Endothelial cell (in vitro differentiated cells): ENCODE results near the gene GADD45G. TPM values are rescaled to one million over a fixed set of nuclear protein-coding genes. Genes with fewer than 3 reads are reported as not detected.
A peak's percentile ranks its signal among the peaks of the same experiment; 100 is the strongest.

Experiments
- DNase-seq: peaks from one replicate; pipeline ENCODE4 v3.0.0; 2021; ENCODE audit warnings: low spot score
- H3K27ac Mint-ChIP-seq: one replicate; pipeline ENCODE4 v1.8.0; 2021; ENCODE audit warnings: mixed read lengths, inconsistent platforms; ENCODE audit not compliant: unreplicated experiment
- H3K27me3 Mint-ChIP-seq: one replicate; pipeline ENCODE4 v1.8.0; 2021; ENCODE audit warnings: mild to moderate bottlenecking, moderate library complexity, mixed read lengths, inconsistent platforms; ENCODE audit not compliant: unreplicated experiment
- H3K36me3 Mint-ChIP-seq: one replicate; pipeline ENCODE4 v1.8.0; 2021; ENCODE audit warnings: mild to moderate bottlenecking, low read depth, mixed read lengths, inconsistent platforms; ENCODE audit not compliant: unreplicated experiment
- H3K4me1 Mint-ChIP-seq: one replicate; pipeline ENCODE4 v1.8.0; 2021; ENCODE audit warnings: mild to moderate bottlenecking, mixed read lengths, inconsistent platforms; ENCODE audit not compliant: unreplicated experiment
- H3K4me3 Mint-ChIP-seq: one replicate; pipeline ENCODE4 v1.8.0; 2021; ENCODE audit warnings: mild to moderate bottlenecking, mixed read lengths, inconsistent platforms; ENCODE audit not compliant: unreplicated experiment
- H3K9me3 Mint-ChIP-seq: one replicate; pipeline ENCODE4 v1.8.0; 2021; ENCODE audit warnings: mixed read lengths, inconsistent platforms; ENCODE audit not compliant: unreplicated experiment
- total RNA-seq: library from RNA; stranded (reverse); fragmentation: NEBNext Ultra II Directional; extraction: Animal tissue kit (Norgen Biotek cat#: 25700); gene quantifications from one replicate; pipeline ENCODE4 v1.2.1, GENCODE V29; 2021; ENCODE audit not compliant: unreplicated experiment
- TF ChIP-seq, protein P1 (sequence below): fragments of 200-600 bp; sonication (generic); IDR thresholded peaks from one replicate; pipeline ENCODE4 v1.5.0; 2021; ENCODE audit warnings: antibody characterized with exemption; ENCODE audit not compliant: unreplicated experiment

GADD45G gene
- total RNA-seq, 1 donor from 2014 or later, result 6.2 TPM

DNA sequence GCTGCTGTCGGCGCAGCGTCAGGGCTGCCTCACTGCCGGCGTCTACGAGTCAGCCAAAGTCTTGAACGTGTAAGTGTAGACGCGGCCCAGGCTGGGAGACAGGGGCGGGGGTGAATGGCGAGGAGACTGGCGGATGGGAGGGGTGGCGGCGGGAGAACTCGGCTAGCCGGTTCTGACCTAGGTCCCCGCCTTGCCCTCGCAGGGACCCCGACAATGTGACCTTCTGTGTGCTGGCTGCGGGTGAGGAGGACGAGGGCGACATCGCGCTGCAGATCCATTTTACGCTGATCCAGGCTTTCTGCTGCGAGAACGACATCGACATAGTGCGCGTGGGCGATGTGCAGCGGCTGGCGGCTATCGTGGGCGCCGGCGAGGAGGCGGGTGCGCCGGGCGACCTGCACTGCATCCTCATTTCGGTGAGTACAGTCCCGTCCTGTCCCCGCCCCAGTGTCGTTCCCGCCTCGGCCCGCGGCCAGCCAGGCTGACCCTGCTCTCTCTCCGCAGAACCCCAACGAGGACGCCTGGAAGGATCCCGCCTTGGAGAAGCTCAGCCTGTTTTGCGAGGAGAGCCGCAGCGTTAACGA lies 745 bp downstream of the GADD45G start:
- H3K4me1 Mint-ChIP-seq, result peaks cover 17% of the 10 kb centered on the region
- no peaks in the 10 kb centered on the region for H3K36me3 Mint-ChIP-seq
- peaks cover 5% of the 10 kb centered on the region for H3K27me3 Mint-ChIP-seq
- peak overlapping the region; percentile 88 for H3K4me3 Mint-ChIP-seq
- TF ChIP-seq, protein P1, sequence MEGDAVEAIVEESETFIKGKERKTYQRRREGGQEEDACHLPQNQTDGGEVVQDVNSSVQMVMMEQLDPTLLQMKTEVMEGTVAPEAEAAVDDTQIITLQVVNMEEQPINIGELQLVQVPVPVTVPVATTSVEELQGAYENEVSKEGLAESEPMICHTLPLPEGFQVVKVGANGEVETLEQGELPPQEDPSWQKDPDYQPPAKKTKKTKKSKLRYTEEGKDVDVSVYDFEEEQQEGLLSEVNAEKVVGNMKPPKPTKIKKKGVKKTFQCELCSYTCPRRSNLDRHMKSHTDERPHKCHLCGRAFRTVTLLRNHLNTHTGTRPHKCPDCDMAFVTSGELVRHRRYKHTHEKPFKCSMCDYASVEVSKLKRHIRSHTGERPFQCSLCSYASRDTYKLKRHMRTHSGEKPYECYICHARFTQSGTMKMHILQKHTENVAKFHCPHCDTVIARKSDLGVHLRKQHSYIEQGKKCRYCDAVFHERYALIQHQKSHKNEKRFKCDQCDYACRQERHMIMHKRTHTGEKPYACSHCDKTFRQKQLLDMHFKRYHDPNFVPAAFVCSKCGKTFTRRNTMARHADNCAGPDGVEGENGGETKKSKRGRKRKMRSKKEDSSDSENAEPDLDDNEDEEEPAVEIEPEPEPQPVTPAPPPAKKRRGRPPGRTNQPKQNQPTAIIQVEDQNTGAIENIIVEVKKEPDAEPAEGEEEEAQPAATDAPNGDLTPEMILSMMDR, result no peak
- peak; percentile 44 for DNase-seq
- no peak overlapping the region for H3K27ac Mint-ChIP-seq
- no peaks in the 10 kb centered on the region for H3K9me3 Mint-ChIP-seq

DNA sequence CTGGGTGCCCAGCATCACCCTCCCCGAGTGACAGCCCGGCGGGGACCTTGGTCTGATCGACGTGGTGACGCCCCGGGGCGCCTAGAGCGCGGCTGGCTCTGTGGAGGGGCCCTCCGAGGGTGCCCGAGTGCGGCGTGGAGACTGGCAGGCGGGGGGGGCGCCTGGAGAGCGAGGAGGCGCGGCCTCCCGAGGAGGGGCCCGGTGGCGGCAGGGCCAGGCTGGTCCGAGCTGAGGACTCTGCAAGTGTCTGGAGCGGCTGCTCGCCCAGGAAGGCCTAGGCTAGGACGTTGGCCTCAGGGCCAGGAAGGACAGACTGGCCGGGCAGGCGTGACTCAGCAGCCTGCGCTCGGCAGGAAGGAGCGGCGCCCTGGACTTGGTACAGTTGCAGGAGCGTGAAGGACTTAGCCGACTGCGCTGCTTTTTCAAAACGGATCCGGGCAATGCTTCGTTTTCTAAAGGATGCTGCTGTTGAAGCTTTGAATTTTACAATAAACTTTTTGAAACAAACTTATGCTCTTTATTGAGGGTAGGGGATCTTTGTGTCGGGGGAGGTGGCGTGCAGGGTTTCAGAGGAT lies 1.3 kb downstream of the GADD45G start:
- H3K27me3 Mint-ChIP-seq, result peaks cover 5% of the 10 kb centered on the region
- peak overlapping the region; percentile 91 for H3K4me3 Mint-ChIP-seq
- TF ChIP-seq, protein P1, result no peak
- H3K27ac Mint-ChIP-seq, result peak overlapping the region; percentile 57
- no peaks in the 10 kb centered on the region for H3K9me3 Mint-ChIP-seq
- H3K36me3 Mint-ChIP-seq, result no peaks in the 10 kb centered on the region
- peaks cover 17% of the 10 kb centered on the region for H3K4me1 Mint-ChIP-seq
- DNase-seq, result peak; percentile 56

DNA sequence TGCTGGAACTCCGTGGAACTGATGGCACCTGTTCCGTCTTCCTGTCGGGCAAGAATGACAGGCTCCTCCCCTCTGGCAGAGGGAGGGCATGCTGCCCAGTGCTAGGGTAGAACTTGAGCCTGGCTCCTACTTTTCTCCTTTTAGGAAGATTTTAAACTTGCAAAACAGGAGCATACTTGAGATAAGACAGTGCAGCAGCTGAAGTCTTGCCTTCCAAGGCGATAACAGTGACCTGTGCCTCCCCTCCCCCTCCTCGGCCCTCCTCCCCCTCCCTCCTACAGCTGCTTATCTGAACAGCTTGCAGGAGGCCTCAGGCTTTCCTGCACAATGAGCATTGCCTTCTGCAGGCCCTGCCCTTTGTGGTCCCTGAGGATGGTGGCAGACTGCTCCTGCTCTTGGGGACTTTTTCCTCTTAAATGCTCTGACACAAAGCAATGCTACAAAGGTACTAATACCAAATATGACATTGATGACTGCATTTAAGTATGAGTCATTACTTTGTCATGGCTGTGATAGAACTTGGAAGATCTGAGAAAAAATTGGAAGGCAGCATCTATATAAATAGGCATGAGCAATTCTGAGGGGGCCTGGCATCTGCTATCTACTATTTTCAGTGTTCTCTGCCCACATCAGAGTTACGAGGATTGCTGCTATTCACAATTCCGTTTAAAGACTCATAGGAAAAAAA lies 2.0 kb downstream of the GADD45G start:
- Mint-ChIP-seq H3K27me3 (peaks cover 5% of the 10 kb centered on the region), H3K4me3 (peak overlapping the region; percentile 91), H3K36me3 (no peaks in the 10 kb centered on the region), H3K27ac (peak overlapping the region; percentile 57), H3K9me3 (peaks cover 3% of the 10 kb centered on the region), H3K4me1 (peaks cover 17% of the 10 kb centered on the region)
- DNase-seq, result peak; percentile 54
- TF ChIP-seq, protein P1, result no peak

DNA sequence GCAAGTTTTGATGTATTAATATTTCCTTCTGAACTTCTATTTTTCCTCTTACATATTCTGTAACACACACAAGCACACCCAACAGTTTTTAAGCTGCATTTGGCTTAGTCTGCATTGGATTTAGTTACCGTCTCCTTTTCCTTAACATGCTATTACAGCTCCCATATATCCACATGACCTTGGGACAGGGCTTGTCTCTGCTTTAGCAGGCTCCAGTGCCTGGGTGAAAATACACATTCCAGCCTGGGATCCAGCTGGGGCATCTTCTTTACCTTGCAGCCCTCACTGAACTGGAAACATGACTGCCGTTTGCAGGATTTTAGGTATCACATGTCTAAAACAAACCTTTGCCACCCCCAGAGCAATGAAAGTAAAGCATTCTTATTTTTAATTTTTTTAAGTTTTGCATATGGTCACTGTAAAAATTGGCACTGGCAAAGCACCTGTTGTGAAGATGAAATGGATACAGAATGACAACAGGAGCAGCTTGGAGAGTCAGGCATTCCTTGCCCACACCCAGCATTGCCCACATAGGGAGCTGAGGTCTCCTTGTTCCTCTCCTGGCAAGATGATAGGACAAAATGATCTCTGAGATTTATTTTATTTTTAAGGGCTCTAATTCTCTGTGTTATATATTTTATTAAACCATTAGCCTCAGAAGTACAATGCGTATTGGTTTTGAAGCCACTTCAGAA lies 4.0 kb downstream of the GADD45G start:
- peaks cover 3% of the 10 kb centered on the region for H3K9me3 Mint-ChIP-seq
- TF ChIP-seq, protein P1, result no peak
- H3K27me3 Mint-ChIP-seq, result peaks cover 4% of the 10 kb centered on the region
- peaks cover 11% of the 10 kb centered on the region for H3K4me1 Mint-ChIP-seq
- no peaks in the 10 kb centered on the region for H3K36me3 Mint-ChIP-seq
- H3K27ac Mint-ChIP-seq, result no peak overlapping the region
- no peak overlapping the region for H3K4me3 Mint-ChIP-seq
- DNase-seq, result no peak
